ENCODE results near the gene PCSK1N.

PCSK1N gene

GRCh38 chrX:48813644-48814043 is 21.8 kb downstream of the PCSK1N start:
- DNase-seq (ENCODE audit: insufficient read length, low spot score) (no peak), FAIRE-seq (no peak)
- no peak for TF ChIP-seq POLR2A (IDR thresholded peaks at IDR 0.05; ENCODE audit: low read depth, low read length)

DNA sequence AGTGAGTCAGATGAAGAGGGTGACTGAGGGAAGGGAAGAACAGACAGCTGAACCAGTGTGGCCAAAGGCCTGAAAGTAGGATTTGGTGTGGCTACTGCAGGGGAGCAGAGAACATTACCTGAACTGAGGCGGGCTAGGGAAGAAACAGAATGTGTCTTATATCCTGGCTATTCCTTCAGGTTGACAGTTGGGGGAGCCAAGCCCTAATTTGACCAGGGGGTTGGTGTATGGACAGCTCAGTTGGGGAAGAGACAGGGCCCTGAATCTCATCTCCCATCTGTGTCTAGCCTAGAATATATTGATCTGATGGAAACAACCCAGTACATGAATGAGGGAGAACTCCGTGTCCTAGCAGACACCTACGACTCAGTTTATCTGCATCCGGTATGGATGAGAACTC is 29.3 kb downstream of the PCSK1N start:
- FAIRE-seq, result no peak
- DNase-seq (ENCODE audit: insufficient read length, low spot score), result no peak
- no peak for TF ChIP-seq POLR2A (IDR thresholded peaks at IDR 0.05; ENCODE audit: low read depth, low read length)

DNA sequence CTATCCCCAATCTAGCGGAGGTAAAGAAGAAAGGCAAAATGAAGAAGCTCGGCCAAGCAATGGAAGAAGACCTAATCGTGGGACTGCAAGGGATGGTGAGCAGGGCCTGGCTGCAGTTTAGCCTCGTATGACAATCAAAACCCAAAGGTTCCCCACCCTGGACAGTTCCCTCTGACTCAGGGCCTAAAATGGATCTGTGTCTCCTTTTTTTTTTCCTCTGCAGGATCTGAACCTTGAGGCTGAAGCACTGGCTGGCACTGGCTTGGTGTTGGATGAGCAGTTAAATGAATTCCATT is 32.6 kb downstream of the PCSK1N start:
- TF ChIP-seq POLR2A (IDR thresholded peaks at IDR 0.05; ENCODE audit: low read depth, low read length), result no peak
- DNase-seq (ENCODE audit: insufficient read length, low spot score), result no peak
- no peak for FAIRE-seq

GRCh38 chrX:48802089-48802904 is 33.1 kb downstream of the PCSK1N start:
- DNase-seq (ENCODE audit: insufficient read length, low spot score) (peak; percentile 47), FAIRE-seq (no peak)
- no peak for TF ChIP-seq POLR2A (IDR thresholded peaks at IDR 0.05; ENCODE audit: low read depth, low read length)

DNA sequence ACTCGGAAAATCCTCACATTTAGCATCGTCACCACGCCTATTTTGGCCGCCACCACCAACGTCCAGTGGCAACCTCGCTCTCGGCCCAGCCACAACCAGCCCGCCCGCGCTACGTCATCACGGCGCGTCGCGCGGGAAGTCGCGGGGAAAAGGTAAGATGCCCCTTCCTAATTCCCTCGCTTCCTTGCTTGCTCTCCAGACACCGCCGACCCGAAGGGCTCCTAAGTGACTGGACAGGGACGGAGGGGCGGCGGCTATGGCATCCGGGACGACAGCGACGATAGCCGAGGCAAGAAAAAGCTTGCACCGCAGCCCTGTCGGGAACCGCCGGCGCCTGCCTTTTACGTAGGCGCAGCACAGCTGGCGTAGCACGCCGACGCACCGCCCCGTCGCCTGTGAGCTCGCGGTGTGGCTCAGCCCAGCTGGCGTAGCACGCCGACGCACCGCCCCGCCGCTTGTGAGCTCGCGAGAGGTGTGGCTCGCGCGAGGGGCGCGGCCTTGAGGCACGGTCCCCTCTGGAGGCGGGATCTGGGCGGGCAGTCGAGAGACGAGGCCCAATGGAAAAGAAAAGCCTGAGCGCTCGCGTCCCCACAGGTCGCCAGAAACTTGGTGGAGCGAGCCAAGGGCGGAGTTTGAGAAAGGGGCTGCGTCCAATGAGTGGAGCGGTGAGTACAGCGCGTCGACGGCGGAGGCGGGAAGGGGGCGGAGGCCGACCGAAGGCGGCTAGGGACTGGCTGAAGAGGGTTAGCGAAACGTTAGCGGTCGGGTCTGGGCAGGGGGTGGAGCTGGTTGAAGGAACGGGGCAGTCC is 33.9 kb downstream of the PCSK1N start, which contains the start of gene HDAC6:
Gene HDAC6 (plus strand): TSS at position 788 of the 809 bp plus-strand sequence. CDS start 626 bp downstream, outside the sequence.
- TF ChIP-seq POLR2A (IDR thresholded peaks at IDR 0.05; ENCODE audit: low read depth, low read length), result peak; percentile 51
- DNase-seq (ENCODE audit: insufficient read length, low spot score) (peak; percentile 51), FAIRE-seq (no peak)

DNA sequence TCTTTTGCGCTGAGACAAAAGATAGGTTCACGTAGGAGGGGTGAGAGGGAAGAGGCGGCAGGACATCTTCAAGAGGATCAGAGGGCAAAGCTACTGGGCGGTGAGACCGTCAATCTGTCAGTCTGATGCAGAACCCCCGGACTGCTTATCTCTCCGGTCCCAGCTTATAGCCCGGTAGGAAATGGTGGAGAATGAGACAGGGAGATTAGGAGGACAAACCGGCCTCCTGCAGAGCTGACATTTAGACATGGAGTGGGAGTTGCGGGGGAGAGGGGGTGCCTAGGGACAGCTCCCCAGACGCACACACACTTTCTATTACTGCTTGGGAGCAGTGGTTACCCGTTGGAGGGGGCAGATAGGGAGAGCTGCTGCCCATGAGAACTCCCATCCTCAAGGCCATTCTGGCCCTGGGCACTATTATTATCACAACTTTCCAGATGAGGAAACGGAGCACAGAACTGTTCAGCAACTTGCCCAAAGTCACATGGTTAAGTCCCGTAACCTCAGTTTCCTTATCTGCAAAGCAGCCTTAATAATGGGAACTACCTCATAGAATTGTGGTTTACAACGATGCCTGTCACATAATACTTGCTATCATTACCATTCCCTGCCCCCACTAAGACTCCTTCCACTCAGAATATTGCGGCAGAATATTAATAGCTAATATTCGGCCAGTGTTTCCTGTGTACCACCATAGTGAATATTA is 34.7 kb downstream of the PCSK1N start:
- TF ChIP-seq POLR2A (IDR thresholded peaks at IDR 0.05; ENCODE audit: low read depth, low read length), result no peak
- DNase-seq (ENCODE audit: insufficient read length, low spot score) (no peak), FAIRE-seq (no peak)

DNA sequence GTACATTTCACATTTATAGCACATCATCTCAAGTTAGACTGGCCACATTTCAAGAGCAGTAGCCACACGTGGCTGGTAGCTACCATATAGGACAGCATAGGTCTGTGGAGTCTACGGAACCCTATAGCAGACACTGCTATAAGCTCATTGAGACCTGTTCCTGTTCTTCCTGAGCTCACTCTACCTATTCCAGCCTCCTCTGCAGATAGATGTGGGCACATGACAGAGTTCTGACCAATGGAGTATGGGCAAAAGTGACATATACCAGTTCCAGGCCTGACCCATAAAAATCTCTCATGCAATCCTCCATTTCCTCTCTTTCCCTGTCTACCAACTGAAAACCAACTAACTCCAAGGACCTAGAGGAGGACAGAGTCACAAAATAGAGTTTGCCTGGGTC is 37.1 kb downstream of the PCSK1N start:
- DNase-seq (ENCODE audit: insufficient read length, low spot score) (no peak), FAIRE-seq (no peak)
- TF ChIP-seq POLR2A (IDR thresholded peaks at IDR 0.05; ENCODE audit: low read depth, low read length), result no peak

- no peak for FAIRE-seq
- no peak for TF ChIP-seq POLR2A (IDR thresholded peaks at IDR 0.05; ENCODE audit: low read depth, low read length)
Measured at GRCh38 chrX:48794911-48795515, 40.4 kb downstream of the PCSK1N start.

DNA sequence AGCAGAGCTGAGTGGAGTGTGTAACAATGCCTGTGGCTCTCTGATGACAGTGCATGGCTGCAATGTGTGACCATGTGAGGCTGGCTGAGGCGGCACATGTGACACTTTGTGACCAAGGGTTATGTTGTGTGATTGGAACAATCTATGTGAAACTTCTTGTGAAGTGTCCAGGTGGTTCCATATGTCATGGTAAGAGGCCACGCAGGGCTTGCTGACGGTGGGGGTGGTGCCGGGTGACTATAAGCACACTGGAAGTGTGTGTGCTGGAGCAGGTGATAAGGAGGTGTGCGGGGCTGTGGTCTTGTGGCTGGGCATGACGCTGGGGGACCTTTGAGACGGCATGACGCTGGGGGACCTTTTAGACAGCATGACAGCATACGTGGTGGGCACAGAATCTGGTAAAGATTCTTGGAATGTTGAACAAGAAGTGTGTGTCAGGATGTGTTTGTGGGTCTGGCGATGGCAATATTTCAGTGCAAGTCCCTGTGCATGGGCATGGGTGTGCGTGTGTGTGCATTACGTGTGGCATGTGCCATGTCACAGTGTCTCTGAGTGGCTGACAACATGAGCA is 41.0 kb downstream of the PCSK1N start:
- DNase-seq (ENCODE audit: insufficient read length, low spot score), result no peak
- TF ChIP-seq POLR2A (IDR thresholded peaks at IDR 0.05; ENCODE audit: low read depth, low read length), result no peak
- FAIRE-seq, result no peak

More at GRCh38 chrX:48794911-48795515, 40.4 kb downstream of the PCSK1N start:
- DNase-seq (ENCODE audit: insufficient read length, low spot score), result peak; percentile 26

DNA sequence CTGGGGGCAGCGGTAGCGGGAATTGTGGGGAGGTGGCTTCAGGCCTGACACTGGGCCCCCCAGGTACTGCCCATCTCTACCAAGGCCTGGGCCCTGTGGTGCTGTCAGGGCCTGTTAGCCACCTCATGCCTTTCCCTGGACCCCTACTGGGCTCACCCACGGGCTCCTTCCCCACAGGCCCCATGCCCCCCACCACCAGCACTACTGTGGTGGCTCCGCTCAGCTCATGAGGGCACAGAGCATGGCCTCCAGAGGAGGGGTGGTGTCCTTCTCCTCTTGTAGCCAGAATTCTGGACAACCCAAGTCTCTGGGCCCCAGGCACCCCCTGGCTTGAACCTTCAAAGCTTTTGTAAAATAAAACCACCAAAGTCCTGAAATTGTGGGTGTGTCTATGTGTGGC is 41.5 kb downstream of the PCSK1N start:
- FAIRE-seq (no peak), DNase-seq (ENCODE audit: insufficient read length, low spot score) (no peak)
- TF ChIP-seq POLR2A (IDR thresholded peaks at IDR 0.05; ENCODE audit: low read depth, low read length), result no peak

- TF ChIP-seq POLR2A (IDR thresholded peaks at IDR 0.05; ENCODE audit: low read depth, low read length), result no peak
- FAIRE-seq, result no peak
Measured at GRCh38 chrX:48792219-48792618, 43.2 kb downstream of the PCSK1N start.

GRCh38 chrX:48791063-48791820 is 44.2 kb downstream of the PCSK1N start:
- DNase-seq (ENCODE audit: insufficient read length, low spot score) (no peak), FAIRE-seq (no peak)
- TF ChIP-seq POLR2A (IDR thresholded peaks at IDR 0.05; ENCODE audit: low read depth, low read length), result no peak

More at GRCh38 chrX:48792219-48792618, 43.2 kb downstream of the PCSK1N start:
- DNase-seq (ENCODE audit: insufficient read length, low spot score), result no peak

DNA sequence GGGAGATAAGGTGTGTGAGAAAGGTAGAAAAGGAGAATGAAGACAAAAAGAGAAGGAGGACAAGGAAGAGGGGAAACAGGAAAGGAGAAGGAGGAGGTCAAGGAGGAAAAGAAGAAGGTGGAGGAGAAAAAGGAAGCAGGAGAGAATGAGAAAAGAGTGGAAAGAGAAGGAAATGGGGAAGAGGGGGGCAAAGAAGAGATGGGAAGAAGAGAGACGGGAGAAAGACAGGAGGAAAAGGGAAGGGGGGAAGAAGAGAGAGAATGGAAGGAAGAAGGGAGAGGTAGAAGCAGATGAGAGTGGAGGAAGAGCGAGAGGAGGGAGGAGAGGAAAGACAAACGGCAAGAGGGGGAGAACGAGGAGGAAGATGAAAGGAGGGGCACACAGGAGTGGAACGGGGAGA is 44.9 kb downstream of the PCSK1N start:
- DNase-seq (ENCODE audit: insufficient read length, low spot score) (no peak), FAIRE-seq (no peak)
- TF ChIP-seq POLR2A (IDR thresholded peaks at IDR 0.05; ENCODE audit: low read depth, low read length), result no peak

All from H54 (cell line).